ENCODE results near the gene GHR.

DNA sequence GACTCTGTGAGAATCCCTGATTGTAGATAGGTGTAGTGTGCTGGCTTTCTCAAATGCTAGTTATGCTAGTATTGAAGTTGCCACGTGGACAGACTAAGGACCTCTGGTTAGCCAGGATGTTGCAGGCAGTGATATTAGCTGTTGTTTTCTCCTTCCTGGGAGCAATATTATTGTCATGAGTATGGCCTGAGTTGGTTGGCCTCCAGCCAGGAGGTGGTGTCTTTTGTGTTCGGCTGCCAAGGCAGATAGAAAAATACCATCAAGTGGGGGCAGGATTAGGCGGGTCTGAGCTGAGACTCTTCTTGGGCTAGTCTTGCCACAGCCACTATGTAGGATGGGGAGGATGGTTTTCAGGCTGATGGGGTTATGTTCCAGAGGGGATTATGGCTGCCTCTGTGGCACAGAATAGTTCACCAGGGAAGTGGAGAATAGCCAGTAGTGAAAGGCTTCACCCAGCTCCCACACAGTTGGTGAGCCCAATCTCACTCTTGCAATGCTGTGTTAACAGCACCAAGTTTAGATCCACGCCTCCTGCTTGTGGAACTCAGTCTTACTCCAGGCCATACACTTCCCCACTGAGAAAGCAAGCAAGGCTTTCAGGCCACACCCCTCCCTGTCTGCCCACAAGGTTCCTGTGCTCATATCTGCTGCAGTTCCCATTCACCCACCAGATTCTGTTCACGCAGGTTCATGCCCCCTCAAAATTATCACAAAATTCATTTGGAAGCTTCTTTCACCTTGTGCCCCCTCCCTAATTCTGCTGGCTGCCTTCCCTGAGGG, 31.2 kb downstream of the GHR start:
- no peak for TF ChIP-seq POLR2A (IDR thresholded peaks at IDR 0.05)
- TF ChIP-seq, protein P1, sequence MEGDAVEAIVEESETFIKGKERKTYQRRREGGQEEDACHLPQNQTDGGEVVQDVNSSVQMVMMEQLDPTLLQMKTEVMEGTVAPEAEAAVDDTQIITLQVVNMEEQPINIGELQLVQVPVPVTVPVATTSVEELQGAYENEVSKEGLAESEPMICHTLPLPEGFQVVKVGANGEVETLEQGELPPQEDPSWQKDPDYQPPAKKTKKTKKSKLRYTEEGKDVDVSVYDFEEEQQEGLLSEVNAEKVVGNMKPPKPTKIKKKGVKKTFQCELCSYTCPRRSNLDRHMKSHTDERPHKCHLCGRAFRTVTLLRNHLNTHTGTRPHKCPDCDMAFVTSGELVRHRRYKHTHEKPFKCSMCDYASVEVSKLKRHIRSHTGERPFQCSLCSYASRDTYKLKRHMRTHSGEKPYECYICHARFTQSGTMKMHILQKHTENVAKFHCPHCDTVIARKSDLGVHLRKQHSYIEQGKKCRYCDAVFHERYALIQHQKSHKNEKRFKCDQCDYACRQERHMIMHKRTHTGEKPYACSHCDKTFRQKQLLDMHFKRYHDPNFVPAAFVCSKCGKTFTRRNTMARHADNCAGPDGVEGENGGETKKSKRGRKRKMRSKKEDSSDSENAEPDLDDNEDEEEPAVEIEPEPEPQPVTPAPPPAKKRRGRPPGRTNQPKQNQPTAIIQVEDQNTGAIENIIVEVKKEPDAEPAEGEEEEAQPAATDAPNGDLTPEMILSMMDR (IDR thresholded peaks at IDR 0.05): no peak
